OCI-LY1 (cell line): Measurements from ENCODE around the gene RHOV.
A peak's percentile ranks its signal among the peaks of the same experiment; 100 is the strongest.

Experiments
- H2AFZ ChIP-seq: fragments of 200-600 bp; sonication (generic), shearing (Covaris generic); 2 replicates; pipeline ENCODE4 v1.6.0; 2014; ENCODE audit warnings: antibody characterized with exemption, mild to moderate bottlenecking, low read length
- H3F3A ChIP-seq: fragments of 200-600 bp; sonication (generic), shearing (Covaris generic); 2 replicates; pipeline ENCODE4 v1.6.0; 2014; ENCODE audit warnings: mild to moderate bottlenecking, antibody characterized with exemption, low read length, moderate library complexity; ENCODE audit not compliant: insufficient read depth
- H3K27ac ChIP-seq: fragments of 200-600 bp; sonication (generic); 2 replicates; pipeline ENCODE4 v1.5.1; 2014; ENCODE audit warnings: low read length, mixed run types, mild to moderate bottlenecking, low read depth; ENCODE audit not compliant: poor library complexity, severe bottlenecking
- H3K27me3 ChIP-seq: fragments of 200-600 bp; sonication (generic); 2 replicates; pipeline ENCODE4 v1.6.0; 2014; ENCODE audit warnings: antibody characterized with exemption, mild to moderate bottlenecking, low read length, moderate library complexity; ENCODE audit not compliant: insufficient read depth
- H3K36me3 ChIP-seq: fragments of 200-600 bp; sonication (generic); 2 replicates; pipeline ENCODE4 v1.6.1; 2014; ENCODE audit warnings: mild to moderate bottlenecking, antibody characterized with exemption, low read length, moderate library complexity, mixed read lengths; ENCODE audit not compliant: insufficient read depth
- H3K4me1 ChIP-seq: fragments of 200-600 bp; sonication (generic); 2 replicates; pipeline ENCODE4 v1.5.1; 2014; ENCODE audit warnings: mild to moderate bottlenecking, low read length, moderate library complexity; ENCODE audit not compliant: insufficient read depth, severe bottlenecking
- H3K4me2 ChIP-seq: fragments of 200-600 bp; sonication (generic), shearing (Covaris generic); 2 replicates; pipeline ENCODE4 v1.6.1; 2014; ENCODE audit warnings: low read length
- H3K4me3 ChIP-seq: fragments of 200-600 bp; sonication (generic); 2 replicates; pipeline ENCODE4 v1.5.1; 2014; ENCODE audit warnings: low read length, low read depth, mild to moderate bottlenecking, mixed read lengths; ENCODE audit not compliant: poor library complexity, severe bottlenecking
- H3K79me2 ChIP-seq: fragments of 200-600 bp; shearing (Covaris generic); 2 replicates; pipeline ENCODE4 v1.6.1; 2016; ENCODE audit warnings: mixed run types, low read length, mixed read lengths; ENCODE audit not compliant: insufficient read depth
- H3K9ac ChIP-seq: fragments of 200-600 bp; sonication (generic), shearing (Covaris generic); 2 replicates; pipeline ENCODE4 v1.6.1; 2014; ENCODE audit warnings: mild to moderate bottlenecking, low read length, mixed read lengths
- H3K9me2 ChIP-seq: fragments of 200-600 bp; sonication (generic), shearing (Covaris generic); 2 replicates; pipeline ENCODE4 v1.6.1; 2014; ENCODE audit warnings: low read depth, mild to moderate bottlenecking, low read length, mixed read lengths
- H3K9me3 ChIP-seq: fragments of 200-600 bp; shearing (Covaris generic); 2 replicates; pipeline ENCODE4 v1.6.1; 2014; ENCODE audit warnings: low read length, mixed read lengths
- H4K20me1 ChIP-seq: fragments of 200-600 bp; sonication (generic), shearing (Covaris generic); 2 replicates; pipeline ENCODE4 v1.6.0; 2016; ENCODE audit warnings: mild to moderate bottlenecking, low read length; ENCODE audit not compliant: insufficient read depth
- CTCF ChIP-seq: fragments of 200-600 bp; sonication (generic), shearing (Covaris generic); IDR thresholded peaks from 2 replicates; pipeline ENCODE4 v1.5.1; 2017; ENCODE audit warnings: mild to moderate bottlenecking, antibody characterized with exemption, low read length, moderate library complexity, mixed read lengths
- EZH2 ChIP-seq: fragments of 200-600 bp; sonication (generic), shearing (Covaris generic); IDR thresholded peaks from 2 replicates; pipeline ENCODE4 v1.8.0; 2017; ENCODE audit warnings: borderline replicate concordance, mixed run types, mild to moderate bottlenecking, antibody characterized with exemption, low read length, moderate library complexity, mixed read lengths

The RHOV gene

GRCh38 chr15:40914486-40914885, 40.5 kb upstream of the RHOV start:
- Histone ChIP-seq H3K9me2 (no peaks in the 10 kb centered on the region), H3K9me3 (no peaks in the 10 kb centered on the region), H3K4me3 (no peak overlapping the region), H4K20me1 (no peaks in the 10 kb centered on the region), H3K4me2 (no peak overlapping the region), H3K9ac (no peak overlapping the region), H3K4me1 (no peaks in the 10 kb centered on the region), H3K27me3 (no peaks in the 10 kb centered on the region), H3K79me2 (no peaks in the 10 kb centered on the region), H3K27ac (no peak overlapping the region), H2AFZ (no peak overlapping the region), H3F3A (no peaks in the 10 kb centered on the region), H3K36me3 (no peaks in the 10 kb centered on the region)
- peak; percentile 83 for TF ChIP-seq CTCF
- TF ChIP-seq EZH2 = no peak

GRCh38 chr15:40914013-40914412, 40.0 kb upstream of the RHOV start:
- Histone ChIP-seq H3K36me3 (no peaks in the 10 kb centered on the region), H2AFZ (no peak overlapping the region), H3K4me2 (no peak overlapping the region), H3K27ac (no peak overlapping the region), H3K79me2 (no peaks in the 10 kb centered on the region), H3K9me3 (no peaks in the 10 kb centered on the region), H3F3A (no peaks in the 10 kb centered on the region), H3K9ac (no peak overlapping the region), H3K27me3 (no peaks in the 10 kb centered on the region), H3K4me1 (no peaks in the 10 kb centered on the region), H3K9me2 (no peaks in the 10 kb centered on the region), H3K4me3 (no peak overlapping the region), H4K20me1 (no peaks in the 10 kb centered on the region)
- TF ChIP-seq EZH2 (no peak), CTCF (no peak)

- no peaks in the 10 kb centered on the region for H4K20me1 ChIP-seq
- H3K27ac ChIP-seq = no peak overlapping the region
- H3K4me3 ChIP-seq = no peak overlapping the region
- no peaks in the 10 kb centered on the region for H3K79me2 ChIP-seq
- H3K9me2 ChIP-seq = no peaks in the 10 kb centered on the region
- no peak overlapping the region for H3K4me2 ChIP-seq
- H3F3A ChIP-seq = no peaks in the 10 kb centered on the region
- no peak overlapping the region for H3K9ac ChIP-seq
- H3K27me3 ChIP-seq = no peaks in the 10 kb centered on the region
- no peaks in the 10 kb centered on the region for H3K9me3 ChIP-seq
- H3K36me3 ChIP-seq = no peaks in the 10 kb centered on the region
- no peak for TF ChIP-seq EZH2
- no peak for TF ChIP-seq CTCF
- H3K4me1 ChIP-seq = peaks cover 7% of the 10 kb centered on the region
- H2AFZ ChIP-seq = no peak overlapping the region
Observed at GRCh38 chr15:40912478-40912877, 38.4 kb upstream of the RHOV start.
